ENCODE measurements around the gene NRCAM.

DNA sequence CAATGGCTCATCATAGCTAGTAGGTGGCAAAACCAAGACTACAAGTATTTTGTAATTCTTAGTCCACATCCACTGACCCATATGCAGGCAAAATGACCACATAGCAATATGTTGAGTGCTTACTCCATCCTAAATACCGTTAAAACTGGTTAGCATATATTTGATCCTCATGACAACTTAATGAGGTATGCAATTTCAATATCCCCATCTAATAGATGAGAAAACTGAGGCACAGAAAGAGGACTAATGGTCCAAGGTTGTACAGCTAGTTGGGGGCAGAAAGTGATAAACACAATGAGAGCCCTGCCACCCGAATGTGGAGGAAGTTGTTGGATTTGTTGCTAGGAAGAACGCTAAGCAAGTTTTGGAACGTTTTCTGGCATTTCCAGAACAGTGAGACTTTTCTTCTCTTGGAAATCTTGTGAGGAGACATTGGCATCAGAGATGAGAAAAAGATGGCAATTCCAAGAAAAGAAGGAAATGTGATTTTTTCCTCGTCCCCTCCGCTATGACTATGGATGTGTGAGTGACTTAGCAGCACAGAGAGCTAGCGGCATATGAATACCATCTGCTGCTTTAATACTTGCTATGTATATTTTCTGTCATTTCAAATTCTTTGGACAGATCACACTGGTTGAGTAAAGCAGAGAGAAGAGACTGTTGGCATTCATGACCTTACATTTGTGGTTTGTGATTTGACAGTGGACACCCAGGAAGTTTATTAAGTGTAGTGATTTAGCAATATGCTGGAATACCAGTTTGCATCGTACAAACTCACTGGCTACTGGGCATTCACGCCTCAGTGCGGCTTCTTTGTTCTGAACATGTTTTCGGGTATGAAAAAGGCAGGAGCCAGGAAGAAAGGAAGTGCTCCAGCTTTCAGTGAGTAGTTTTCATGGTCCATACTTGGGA lies 51.5 kb downstream of the NRCAM start:
- TF ChIP-seq, protein P1, sequence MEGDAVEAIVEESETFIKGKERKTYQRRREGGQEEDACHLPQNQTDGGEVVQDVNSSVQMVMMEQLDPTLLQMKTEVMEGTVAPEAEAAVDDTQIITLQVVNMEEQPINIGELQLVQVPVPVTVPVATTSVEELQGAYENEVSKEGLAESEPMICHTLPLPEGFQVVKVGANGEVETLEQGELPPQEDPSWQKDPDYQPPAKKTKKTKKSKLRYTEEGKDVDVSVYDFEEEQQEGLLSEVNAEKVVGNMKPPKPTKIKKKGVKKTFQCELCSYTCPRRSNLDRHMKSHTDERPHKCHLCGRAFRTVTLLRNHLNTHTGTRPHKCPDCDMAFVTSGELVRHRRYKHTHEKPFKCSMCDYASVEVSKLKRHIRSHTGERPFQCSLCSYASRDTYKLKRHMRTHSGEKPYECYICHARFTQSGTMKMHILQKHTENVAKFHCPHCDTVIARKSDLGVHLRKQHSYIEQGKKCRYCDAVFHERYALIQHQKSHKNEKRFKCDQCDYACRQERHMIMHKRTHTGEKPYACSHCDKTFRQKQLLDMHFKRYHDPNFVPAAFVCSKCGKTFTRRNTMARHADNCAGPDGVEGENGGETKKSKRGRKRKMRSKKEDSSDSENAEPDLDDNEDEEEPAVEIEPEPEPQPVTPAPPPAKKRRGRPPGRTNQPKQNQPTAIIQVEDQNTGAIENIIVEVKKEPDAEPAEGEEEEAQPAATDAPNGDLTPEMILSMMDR (IDR thresholded peaks at IDR 0.05): no peak
- no peak for TF ChIP-seq POLR2A (IDR thresholded peaks at IDR 0.05)

Data from lower leg skin (tissue), 3 donors.